Uterus (tissue), 2 donors: Measurements from ENCODE around the gene WAC.

ENCODE experiments used
- CTCF ChIP-seq, 4 experiments: fragments of 200-600 bp in 2 of 4; fragments of 450-650 bp in 2 of 4; sonication (generic) in 2 of 4; IDR thresholded peaks; one replicate each; pipeline ENCODE4 v1.5.1; 2016 to 2019; ENCODE audit warnings: antibody characterized with exemption in 4 of 4, mild to moderate bottlenecking in 2 of 4, moderate library complexity in 1 of 4
- POLR2A ChIP-seq, 2 donors: fragments of 450-650 bp; IDR thresholded peaks; one replicate each; pipeline ENCODE4 v1.6.1; 2016; ENCODE audit warnings: antibody characterized with exemption in 2 of 2, mild to moderate bottlenecking in 1 of 2, moderate library complexity in 1 of 2

DNA sequence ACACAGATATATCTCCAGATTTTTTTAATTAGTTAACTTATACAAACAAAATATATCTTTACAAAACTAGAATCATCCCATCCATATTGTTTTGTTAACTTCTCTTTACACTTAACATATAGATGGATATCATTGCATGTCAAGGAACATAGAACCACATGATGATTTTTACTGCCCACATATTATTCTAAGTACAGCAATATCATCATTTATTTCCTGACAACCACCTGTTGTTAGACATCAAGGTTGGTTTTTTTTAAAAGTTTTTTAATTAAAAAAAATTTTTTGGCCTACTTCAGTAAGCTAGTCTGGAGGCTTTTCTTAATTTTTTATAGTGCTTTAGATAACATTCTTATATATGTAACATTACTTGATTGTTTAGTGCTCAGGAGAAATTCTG lies 105.5 kb downstream of the WAC start:
- TF ChIP-seq CTCF (IDR thresholded peaks at IDR 0.05): no peak
- TF ChIP-seq POLR2A (IDR thresholded peaks at IDR 0.05): no peak
